ENCODE measurements around the gene FAXDC2. TPM values are rescaled to one million over a fixed set of nuclear protein-coding genes. Genes with fewer than 3 reads are reported as not detected.

Gene FAXDC2
- total RNA-seq, 1 experiment from 2014 or later: 0.39 TPM

- H3K36me3 ChIP-seq (ENCODE audit: control insufficient read depth, insufficient read depth, low read length): peaks cover 51% of the 10 kb centered on the region
- POLR2A ChIA-PET: no interaction called here
- intact Hi-C loops (cut with micrococcal nuclease; ENCODE audit: unreplicated experiment): no loop called here
- H3K9me3 ChIP-seq (ENCODE audit: control insufficient read depth, insufficient read depth, low read depth, low read length): no peaks in the 10 kb centered on the region
- TF ChIP-seq REST (IDR thresholded peaks at IDR 0.05; ENCODE audit: insufficient read depth in 1 of 2, low read depth in 2 of 2, low read length in 1 of 2): no peak
- TF ChIP-seq POLR2AphosphoS5 (IDR thresholded peaks at IDR 0.05; ENCODE audit: low read depth, low read length): no peak
- no peak for TF ChIP-seq SIN3A (IDR thresholded peaks at IDR 0.05; ENCODE audit: borderline replicate concordance, insufficient read depth, low read depth, low read length)
- no peak for TF ChIP-seq CTCF (IDR thresholded peaks at IDR 0.05)
- TF ChIP-seq TCF7L2 (IDR thresholded peaks at IDR 0.05; ENCODE audit: low read depth, low read length): no peak
- no TSS peak for BruUV-seq (replicated peaks)
- no peak overlapping the region for H3K4me3 ChIP-seq (ENCODE audit: low read depth in 2 of 2, low read length in 2 of 2)
- no peaks in the 10 kb centered on the region for H3K27me3 ChIP-seq (ENCODE audit: control insufficient read depth, insufficient read depth, low read length)
- no peaks in the 10 kb centered on the region for H3K4me1 ChIP-seq (ENCODE audit: control insufficient read depth, insufficient read depth, low read length)
- CTCF ChIA-PET: no interaction called here
- no peak for DNase-seq (ENCODE audit: low read depth, low spot score)
- in situ Hi-C loops (cut with HindIII; ENCODE audit: low pct_unique_long_range_greater_than_20kb, low sequenced_read_pairs): no loop called here
- no peak for ATAC-seq
- no peak overlapping the region for H3K27ac ChIP-seq (ENCODE audit: low read length)
These were observed 48.4 kb downstream of the FAXDC2 start for GRCh38 chr5:154802050-154802449.

GRCh38 chr5:154801083-154801482, 49.3 kb downstream of the FAXDC2 start:
- no peak for TF ChIP-seq POLR2AphosphoS5 (IDR thresholded peaks at IDR 0.05; ENCODE audit: low read depth, low read length)
- no peak for TF ChIP-seq TCF7L2 (IDR thresholded peaks at IDR 0.05; ENCODE audit: low read depth, low read length)
- TF ChIP-seq SIN3A (IDR thresholded peaks at IDR 0.05; ENCODE audit: borderline replicate concordance, insufficient read depth, low read depth, low read length): no peak
- no peak for TF ChIP-seq CTCF (IDR thresholded peaks at IDR 0.05)
- TF ChIP-seq REST (IDR thresholded peaks at IDR 0.05; ENCODE audit: insufficient read depth in 1 of 2, low read depth in 2 of 2, low read length in 1 of 2): no peak
- no peaks in the 10 kb centered on the region for H3K4me1 ChIP-seq (ENCODE audit: control insufficient read depth, insufficient read depth, low read length)
- in situ Hi-C loops (cut with HindIII; ENCODE audit: low pct_unique_long_range_greater_than_20kb, low sequenced_read_pairs) (no loop called here), intact Hi-C loops (cut with micrococcal nuclease; ENCODE audit: unreplicated experiment) (no loop called here)
- H3K27ac ChIP-seq (ENCODE audit: low read length): no peak overlapping the region
- DNase-seq (ENCODE audit: low read depth, low spot score) (no peak), ATAC-seq (no peak)
- H3K9me3 ChIP-seq (ENCODE audit: control insufficient read depth, insufficient read depth, low read depth, low read length): no peaks in the 10 kb centered on the region
- peaks cover 58% of the 10 kb centered on the region for H3K36me3 ChIP-seq (ENCODE audit: control insufficient read depth, insufficient read depth, low read length)
- POLR2A ChIA-PET: no interaction called here
- no TSS peak for BruUV-seq (replicated peaks)
- no peaks in the 10 kb centered on the region for H3K27me3 ChIP-seq (ENCODE audit: control insufficient read depth, insufficient read depth, low read length)
- no peak overlapping the region for H3K4me3 ChIP-seq (ENCODE audit: low read depth in 2 of 2, low read length in 2 of 2)
- CTCF ChIA-PET: no interaction called here
